ENCODE data around the gene DUSP3. TPM values are rescaled to one million over a fixed set of nuclear protein-coding genes. Genes with fewer than 3 reads are reported as not detected.

The DUSP3 gene
- total RNA-seq, 1 experiment from 2014 or later, result 38.4 TPM

DNA sequence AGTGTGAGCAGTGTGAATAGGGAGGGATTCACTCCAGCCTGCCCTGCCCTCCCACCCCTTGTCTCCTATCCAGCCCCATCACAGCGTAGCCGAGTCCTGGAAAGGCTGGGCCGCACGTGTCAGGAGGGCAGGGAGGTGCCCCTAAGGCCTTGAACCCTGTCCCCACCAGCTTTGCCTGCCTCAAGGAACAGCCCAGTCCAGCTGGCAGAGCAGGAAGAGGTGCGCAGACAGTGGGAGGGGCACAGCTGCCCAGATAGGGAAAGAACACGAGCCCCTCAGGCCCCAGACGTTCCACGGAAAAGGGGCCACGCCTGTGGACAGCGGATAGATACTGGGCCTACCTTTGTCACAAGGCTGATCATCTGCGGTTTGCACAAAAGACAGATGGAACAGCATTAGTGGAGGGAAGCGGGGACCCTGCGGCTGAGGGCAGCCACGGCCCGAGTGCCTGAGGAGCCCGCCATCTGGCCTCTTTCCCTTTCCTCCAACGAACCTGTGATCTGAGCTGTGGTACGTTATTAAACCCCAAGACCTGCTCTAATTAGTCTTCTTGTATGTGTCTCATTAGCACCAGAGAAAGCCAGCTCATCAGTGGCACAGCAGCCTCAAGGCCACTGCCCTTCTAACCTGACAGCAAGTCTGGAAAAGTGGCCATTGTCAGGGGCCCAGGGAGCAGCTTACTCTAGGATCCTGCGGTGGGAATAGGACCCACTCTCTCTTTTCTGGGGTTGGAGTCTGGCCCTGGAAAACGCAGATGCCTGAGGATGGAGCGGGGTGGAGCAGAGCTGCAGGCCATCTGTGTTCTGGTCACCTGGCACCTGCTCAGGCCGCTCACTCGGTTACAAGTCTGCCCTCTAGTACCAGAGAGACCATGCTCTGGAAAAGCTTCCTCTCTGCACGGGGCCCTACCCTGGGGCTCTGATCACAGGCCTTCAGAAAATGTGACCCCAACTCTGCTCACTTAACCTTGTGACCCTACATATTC is 37.9 kb upstream of the DUSP3 start:
- no TSS peak for BruUV-seq (replicated peaks)
- POLR2A ChIA-PET (ENCODE audit: unreplicated experiment), result no interaction called here
- H3K4me2 ChIP-seq, result no peak overlapping the region

DNA sequence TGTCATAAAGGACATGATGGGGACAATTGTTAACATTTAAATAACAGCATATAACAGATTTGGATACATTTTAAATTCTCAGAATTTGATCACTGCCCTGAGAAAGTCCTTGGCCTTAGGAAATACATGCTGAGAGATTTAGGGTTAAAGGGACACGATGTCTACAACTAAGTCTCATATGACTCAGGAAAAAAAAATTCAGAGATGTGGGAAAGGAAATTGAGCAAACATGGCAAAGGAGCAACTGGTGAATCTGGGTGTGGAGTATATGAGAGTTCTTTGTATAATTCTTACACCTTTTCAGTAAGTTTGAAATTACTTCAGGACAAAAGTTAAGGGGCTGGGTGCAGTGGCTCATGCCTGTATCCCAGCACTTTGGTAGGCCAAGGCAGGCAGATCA is 35.9 kb upstream of the DUSP3 start:
- Histone ChIP-seq H2AFZ (no peak overlapping the region), H3K27ac (peak overlapping the region; percentile 81), H3F3A (ENCODE audit: insufficient read depth, low read depth) (peaks cover 7% of the 10 kb centered on the region), H3K27me3 (ENCODE audit: insufficient read depth, low read depth) (no peaks in the 10 kb centered on the region), H3K36me3 (ENCODE audit: low read depth) (0 out of 2 replicates have a peak, but pooled peaks cover 15% of the 10 kb centered on the region), H3K79me2 (ENCODE audit: low read depth) (no peaks in the 10 kb centered on the region), H3K9me3 (ENCODE audit: insufficient read depth, low read depth) (no peaks in the 10 kb centered on the region), H3K4me3 (no peak overlapping the region), H4K20me1 (ENCODE audit: insufficient read depth) (no peaks in the 10 kb centered on the region), H3K4me1 (replicated peaks; ENCODE audit: insufficient read depth) (peaks cover 27% of the 10 kb centered on the region), H3K4me2 (peak overlapping the region; percentile 60), H3K9me2 (ENCODE audit: insufficient read depth) (no peaks in the 10 kb centered on the region)
- intact Hi-C loops (cut with micrococcal nuclease; ENCODE audit: unreplicated experiment), result no loop called here
- peak; percentile 7 to 84 for DNase-seq
- ChIA-PET CTCF (no interaction called here), POLR2A (ENCODE audit: unreplicated experiment) (no interaction called here)
- TF ChIP-seq EZH2 (IDR thresholded peaks at IDR 0.05; ENCODE audit: low read depth) (no peak), CTCF (conservative IDR thresholded peaks at IDR 0.05) (no peak)
- no TSS peak for BruUV-seq (replicated peaks)

More for the DNA sequence above, 37.9 kb upstream of the DUSP3 start:
- Histone ChIP-seq H4K20me1 (ENCODE audit: insufficient read depth) (no peaks in the 10 kb centered on the region), H3F3A (ENCODE audit: insufficient read depth, low read depth) (peaks cover 7% of the 10 kb centered on the region), H2AFZ (no peak overlapping the region), H3K27ac (no peak overlapping the region), H3K36me3 (ENCODE audit: low read depth) (0 out of 2 replicates have a peak, but pooled peaks cover 15% of the 10 kb centered on the region), H3K27me3 (ENCODE audit: insufficient read depth, low read depth) (no peaks in the 10 kb centered on the region), H3K79me2 (ENCODE audit: low read depth) (no peaks in the 10 kb centered on the region), H3K4me1 (replicated peaks; ENCODE audit: insufficient read depth) (peaks cover 27% of the 10 kb centered on the region), H3K9me2 (ENCODE audit: insufficient read depth) (no peaks in the 10 kb centered on the region), H3K4me3 (no peak overlapping the region), H3K9me3 (ENCODE audit: insufficient read depth, low read depth) (no peaks in the 10 kb centered on the region)
- no peak for DNase-seq
- CTCF ChIA-PET, result no interaction called here
- intact Hi-C loops (cut with micrococcal nuclease; ENCODE audit: unreplicated experiment), result no loop called here
- TF ChIP-seq CTCF (conservative IDR thresholded peaks at IDR 0.05), result no peak
- no peak for TF ChIP-seq EZH2 (IDR thresholded peaks at IDR 0.05; ENCODE audit: low read depth)

DNA sequence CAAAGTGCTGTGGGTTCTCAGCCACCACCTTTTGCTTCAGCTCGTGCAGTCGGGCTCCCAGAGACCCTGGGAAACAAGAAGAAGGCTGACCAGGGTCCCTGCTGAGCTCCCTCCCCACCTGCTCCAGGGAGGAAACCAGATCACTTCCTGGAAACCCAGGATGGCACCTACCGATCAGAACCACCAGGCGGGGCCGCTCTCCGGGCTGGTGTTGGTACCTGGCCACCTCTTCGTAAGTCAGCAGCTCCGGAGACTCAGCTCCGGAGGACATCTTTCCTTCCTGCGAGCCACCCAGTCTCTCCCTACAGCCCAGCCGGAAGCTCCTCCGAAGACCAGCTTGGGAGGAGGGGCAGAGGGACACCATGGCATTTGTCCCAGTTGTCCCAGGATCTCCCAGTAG is 35.2 kb upstream of the DUSP3 start:
- POLR2A ChIA-PET (ENCODE audit: unreplicated experiment), result no interaction called here
- no peaks in the 10 kb centered on the region for H3K27me3 ChIP-seq (ENCODE audit: insufficient read depth, low read depth)
- H3F3A ChIP-seq (ENCODE audit: insufficient read depth, low read depth), result peaks cover 7% of the 10 kb centered on the region
- no peak overlapping the region for H3K4me2 ChIP-seq
- H4K20me1 ChIP-seq (ENCODE audit: insufficient read depth), result no peaks in the 10 kb centered on the region
- DNase-seq, result no peak
- H3K9me3 ChIP-seq (ENCODE audit: insufficient read depth, low read depth), result no peaks in the 10 kb centered on the region
- TF ChIP-seq CTCF (conservative IDR thresholded peaks at IDR 0.05) (no peak), EZH2 (IDR thresholded peaks at IDR 0.05; ENCODE audit: low read depth) (no peak)
- CTCF ChIA-PET, result no interaction called here
- H2AFZ ChIP-seq, result no peak overlapping the region
- H3K4me1 ChIP-seq (replicated peaks; ENCODE audit: insufficient read depth), result peaks cover 27% of the 10 kb centered on the region
- no peak overlapping the region for H3K4me3 ChIP-seq
- no TSS peak for BruUV-seq (replicated peaks)
- peak overlapping the region; percentile 81; the same call in 1 of the 2 replicates for H3K27ac ChIP-seq
- no peaks in the 10 kb centered on the region for H3K9me2 ChIP-seq (ENCODE audit: insufficient read depth)
- H3K79me2 ChIP-seq (ENCODE audit: low read depth), result no peaks in the 10 kb centered on the region
- 0 out of 2 replicates have a peak, but pooled peaks cover 15% of the 10 kb centered on the region for H3K36me3 ChIP-seq (ENCODE audit: low read depth)
- intact Hi-C loops (cut with micrococcal nuclease; ENCODE audit: unreplicated experiment), result no loop called here

All from PC-9 (cell line).